HUES64 (cell line): ENCODE measurements around the gene STEAP1B.
"Not testable (repeated sequence)": the region's sequence is repeated elsewhere in the genome, so short reads cannot be mapped to it uniquely, and the experiment has no call there.

Experiments used
- H3K27ac ChIP-seq: 2 replicates; pipeline ENCODE4 v1.7.0; 2013; ENCODE audit warnings: low read depth, low read length, inconsistent platforms
- H3K27me3 ChIP-seq: 2 replicates; pipeline ENCODE4 v1.6.1; 2013; ENCODE audit warnings: mild to moderate bottlenecking, low read length; ENCODE audit not compliant: insufficient read depth
- H3K36me3 ChIP-seq: 2 replicates; pipeline ENCODE4 v1.6.1; 2013; ENCODE audit warnings: mild to moderate bottlenecking, low read length; ENCODE audit not compliant: insufficient read depth
- H3K4me1 ChIP-seq: 2 replicates; pipeline ENCODE4 v1.6.1; 2013; ENCODE audit warnings: mild to moderate bottlenecking, low read length, moderate library complexity; ENCODE audit not compliant: insufficient read depth
- H3K4me3 ChIP-seq: 2 replicates; pipeline ENCODE4 v1.5.1; 2013; ENCODE audit warnings: mild to moderate bottlenecking, low read length, moderate library complexity
- H3K9ac ChIP-seq: 2 replicates; pipeline ENCODE4 v1.6.1; 2013; ENCODE audit warnings: mild to moderate bottlenecking, low read depth, low read length
- H3K9me3 ChIP-seq: 2 replicates; pipeline ENCODE4 v1.6.1; 2013; ENCODE audit warnings: low read depth, low read length; ENCODE audit not compliant: insufficient read depth
- WGBS: fragments of 150-250, 120-280 bp; methylation state at CpG from one replicate; pipeline ENCODE4 v1.1.7; 2013; ENCODE audit warnings: missing lambda C conversion rate; 5-methylcytosine and 5-hydroxymethylcytosine counted together

The STEAP1B gene

GRCh38 chr7:22496912-22497311 lies 3.1 kb downstream of the STEAP1B start:
- H3K9ac ChIP-seq, H3K4me1 ChIP-seq, H3K4me3 ChIP-seq, H3K27me3 ChIP-seq, H3K27ac ChIP-seq, H3K9me3 ChIP-seq, H3K36me3 ChIP-seq: not testable (repeated sequence)
- WGBS: 50% methylated on average over 2 of the region's 2 CpGs

DNA sequence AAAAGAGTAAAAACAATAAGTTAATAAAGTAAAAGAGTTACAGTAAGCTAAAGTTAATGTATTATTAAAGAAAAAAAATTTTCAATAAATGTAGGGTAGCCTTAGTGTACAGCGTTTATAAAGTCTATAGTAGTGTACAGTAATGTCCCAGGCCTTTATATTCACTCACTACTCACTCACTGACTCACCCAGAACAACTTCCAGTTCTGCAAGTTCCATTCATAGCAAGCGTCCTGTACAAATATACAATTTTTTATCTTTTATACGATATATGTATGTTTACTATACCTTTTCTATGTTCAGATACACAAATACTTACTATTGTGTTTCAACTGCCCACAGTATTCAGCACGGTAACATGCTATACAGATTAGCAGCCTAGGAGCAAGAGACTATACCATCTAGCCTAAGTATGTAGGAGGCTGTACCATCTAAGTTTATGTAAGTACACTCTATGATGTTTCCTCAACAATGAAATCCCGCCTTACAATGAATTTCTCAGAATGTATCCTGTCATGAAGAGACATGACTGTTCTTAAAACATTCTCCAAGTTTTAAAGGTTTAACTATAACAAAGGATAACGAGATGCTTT lies 3.6 kb downstream of the STEAP1B start:
- WGBS: 89% methylated on average over 1 of the region's 6 CpGs
- H3K4me3 ChIP-seq, H3K27me3 ChIP-seq, H3K36me3 ChIP-seq, H3K4me1 ChIP-seq, H3K27ac ChIP-seq, H3K9ac ChIP-seq, H3K9me3 ChIP-seq: not testable (repeated sequence)

DNA sequence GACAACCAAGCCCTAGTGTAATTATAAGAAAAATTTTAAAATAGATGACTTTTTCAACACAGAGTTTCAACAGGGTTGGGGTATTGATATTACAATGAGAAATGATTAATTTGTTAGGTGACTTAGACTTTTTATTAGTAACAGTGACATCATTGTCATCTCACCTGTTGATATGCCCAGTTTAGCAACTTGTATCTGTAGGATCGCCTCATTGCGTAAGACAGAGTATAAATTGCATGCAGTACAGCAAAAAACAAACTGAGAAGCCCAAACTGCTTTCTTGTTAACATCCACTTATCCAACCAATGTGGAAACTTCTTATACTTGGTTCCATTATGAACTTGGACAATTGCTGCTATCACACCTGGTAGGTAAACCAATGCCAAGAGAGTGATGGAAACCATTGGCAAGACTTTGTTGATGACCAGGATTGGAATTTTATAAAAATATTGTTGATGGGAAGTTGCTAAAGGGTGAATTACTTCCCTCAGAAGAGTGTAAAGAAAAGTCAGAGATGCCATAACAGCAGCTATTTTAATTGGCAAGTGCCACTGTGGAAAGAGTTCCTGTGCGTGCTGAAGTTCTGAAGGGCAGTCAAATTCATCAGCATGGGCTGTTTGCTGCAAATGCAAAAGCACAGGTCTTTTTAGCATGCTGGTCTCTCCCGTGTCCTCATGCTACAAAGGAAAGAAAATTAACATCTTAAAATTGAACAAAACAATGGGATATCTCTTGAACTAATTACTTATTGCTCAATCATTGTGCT lies 6.6 kb downstream of the STEAP1B start:
- not testable (repeated sequence) for H3K4me1 ChIP-seq, H3K4me3 ChIP-seq, H3K9me3 ChIP-seq, H3K36me3 ChIP-seq, H3K9ac ChIP-seq, H3K27ac ChIP-seq, H3K27me3 ChIP-seq
- WGBS: 96% methylated on average over 3 of the region's 4 CpGs

DNA sequence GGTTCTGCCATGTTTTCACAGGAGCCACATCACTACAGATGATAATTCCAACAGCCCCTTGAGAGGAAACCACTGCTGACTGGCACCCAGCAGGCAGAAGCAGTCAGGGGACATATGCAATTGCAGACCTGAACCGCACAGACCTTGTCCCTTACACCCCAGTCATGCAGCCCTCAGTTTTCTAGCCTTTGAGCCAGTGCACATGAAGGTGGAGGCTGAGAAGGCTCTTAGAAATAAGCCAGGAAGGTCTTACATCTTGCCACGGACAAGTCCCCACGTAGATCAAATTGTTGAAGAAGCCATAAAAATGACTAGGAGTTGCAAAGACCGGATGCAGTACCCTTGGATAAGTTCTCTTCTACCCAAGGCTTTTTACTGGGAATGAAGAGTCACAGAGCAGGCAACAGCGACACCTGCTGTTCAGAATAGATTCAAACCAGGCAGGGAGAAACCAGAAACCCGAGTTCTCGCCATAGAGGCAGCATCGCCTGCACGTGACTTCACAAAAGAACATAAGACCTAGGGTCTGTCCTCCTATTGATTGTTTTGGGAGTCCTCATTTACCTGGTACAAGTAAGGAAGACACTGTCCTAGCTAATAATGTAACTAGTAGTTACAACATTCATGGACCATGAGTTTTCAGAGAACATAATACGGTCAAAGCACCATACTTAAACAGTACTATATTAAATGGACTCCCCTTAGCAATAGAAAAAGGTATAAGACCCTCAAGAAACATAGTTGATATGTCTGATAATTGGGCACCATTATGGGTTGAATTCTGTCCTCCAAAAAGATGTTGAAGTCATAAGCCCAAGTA lies 11.1 kb downstream of the STEAP1B start:
- 17% methylated on average over 9 of the region's 10 CpGs for WGBS
- H3K9me3 ChIP-seq: no peaks in the 10 kb centered on the region
- H3K9ac ChIP-seq: no peak overlapping the region
- H3K4me1 ChIP-seq: peaks cover 9% of the 10 kb centered on the region
- no peaks in the 10 kb centered on the region for H3K36me3 ChIP-seq
- H3K27me3 ChIP-seq: no peaks in the 10 kb centered on the region
- H3K27ac ChIP-seq: no peak overlapping the region
- H3K4me3 ChIP-seq: no peak overlapping the region

DNA sequence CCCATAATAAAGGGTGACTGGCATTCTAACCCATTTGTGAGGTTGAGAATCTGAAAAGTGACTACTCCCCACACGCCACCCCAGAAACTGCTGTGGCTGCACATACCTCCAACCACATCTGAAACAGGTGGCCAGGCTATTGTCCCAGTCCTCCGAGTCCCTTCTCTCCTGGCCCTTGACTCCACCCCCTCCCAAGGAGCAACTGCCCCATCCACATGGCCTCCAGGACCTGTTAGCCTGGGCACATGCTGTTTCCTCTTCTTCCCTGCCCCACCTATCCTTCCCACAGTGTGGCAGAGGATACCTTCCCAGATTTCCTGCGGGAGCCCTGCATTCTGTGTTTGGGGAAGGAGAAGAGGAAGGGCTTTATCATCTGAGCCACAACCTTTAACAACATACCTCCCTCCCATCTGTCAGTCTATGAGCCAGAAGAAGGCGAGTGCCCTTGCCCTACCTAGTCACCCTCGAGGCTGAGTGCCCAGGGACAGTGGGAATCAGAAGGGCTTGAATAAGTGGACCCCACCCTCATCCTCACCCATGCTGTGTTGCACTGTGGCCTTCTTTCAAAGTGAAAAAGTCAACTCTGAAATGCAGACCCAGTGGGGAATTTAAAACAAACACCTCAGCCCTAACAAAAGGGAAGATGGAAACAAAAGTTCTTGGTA lies 11.9 kb downstream of the STEAP1B start:
- H3K4me3 ChIP-seq: no peak overlapping the region
- H3K27ac ChIP-seq: no peak overlapping the region; the same call in 1 of the 2 replicates
- no peaks in the 10 kb centered on the region for H3K9me3 ChIP-seq
- peaks cover 9% of the 10 kb centered on the region for H3K4me1 ChIP-seq
- 67% methylated on average over 4 of the region's 5 CpGs for WGBS
- no peaks in the 10 kb centered on the region for H3K27me3 ChIP-seq
- H3K9ac ChIP-seq: no peak overlapping the region
- H3K36me3 ChIP-seq: no peaks in the 10 kb centered on the region

GRCh38 chr7:22486597-22486996 lies 13.4 kb downstream of the STEAP1B start:
- Histone ChIP-seq H3K9ac (no peak overlapping the region), H3K9me3 (no peaks in the 10 kb centered on the region), H3K36me3 (no peaks in the 10 kb centered on the region), H3K4me1 (peaks cover 9% of the 10 kb centered on the region), H3K4me3 (no peak overlapping the region), H3K27me3 (no peaks in the 10 kb centered on the region), H3K27ac (no peak overlapping the region)
- 92% methylated on average over 2 of the region's 2 CpGs for WGBS

- H3K36me3 ChIP-seq: no peaks in the 10 kb centered on the region
- no peak overlapping the region for H3K9ac ChIP-seq
- H3K27ac ChIP-seq: no peak overlapping the region
- H3K4me1 ChIP-seq: peaks cover 9% of the 10 kb centered on the region
- H3K27me3 ChIP-seq: no peaks in the 10 kb centered on the region
- no peak overlapping the region for H3K4me3 ChIP-seq
- H3K9me3 ChIP-seq: no peaks in the 10 kb centered on the region
These were observed 14.8 kb downstream of the STEAP1B start for GRCh38 chr7:22485189-22485588.

GRCh38 chr7:22482503-22482902 lies 17.5 kb downstream of the STEAP1B start:
- H3K27ac ChIP-seq: no peak overlapping the region
- H3K36me3 ChIP-seq: no peaks in the 10 kb centered on the region
- H3K9me3 ChIP-seq: no peaks in the 10 kb centered on the region
- 0 out of 2 replicates have a peak, but pooled peaks cover 6% of the 10 kb centered on the region for H3K4me1 ChIP-seq
- no peak overlapping the region for H3K9ac ChIP-seq
- H3K27me3 ChIP-seq: no peaks in the 10 kb centered on the region
- 90% methylated on average over 1 of the region's 1 CpG for WGBS
- no peak overlapping the region for H3K4me3 ChIP-seq

DNA sequence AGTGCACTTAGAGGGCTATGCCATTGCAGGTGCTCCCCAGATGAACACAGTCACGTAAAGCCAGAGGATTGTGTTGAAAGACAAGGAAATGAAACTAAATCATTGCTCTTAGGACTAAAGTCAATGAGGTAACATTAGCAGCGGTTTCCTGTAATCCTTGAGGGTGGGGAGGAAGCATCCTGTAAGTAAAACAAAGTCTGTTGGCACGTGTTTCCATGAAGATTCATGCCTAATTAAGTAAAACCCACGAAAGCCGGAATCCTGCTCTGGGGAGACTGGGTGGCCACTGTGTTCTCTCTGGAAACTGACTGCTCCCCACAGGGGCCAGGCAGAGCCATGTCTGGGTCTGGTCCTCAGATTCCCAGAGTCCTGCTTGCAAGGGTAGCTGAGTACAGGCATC lies 18.3 kb downstream of the STEAP1B start:
- no peak overlapping the region for H3K27ac ChIP-seq
- no peak overlapping the region for H3K9ac ChIP-seq
- H3K36me3 ChIP-seq: no peaks in the 10 kb centered on the region
- H3K9me3 ChIP-seq: no peaks in the 10 kb centered on the region
- no peak overlapping the region for H3K4me3 ChIP-seq
- 92% methylated on average over 5 of the region's 5 CpGs for WGBS
- H3K4me1 ChIP-seq: 0 out of 2 replicates have a peak, but pooled peaks cover 6% of the 10 kb centered on the region
- H3K27me3 ChIP-seq: no peaks in the 10 kb centered on the region

DNA sequence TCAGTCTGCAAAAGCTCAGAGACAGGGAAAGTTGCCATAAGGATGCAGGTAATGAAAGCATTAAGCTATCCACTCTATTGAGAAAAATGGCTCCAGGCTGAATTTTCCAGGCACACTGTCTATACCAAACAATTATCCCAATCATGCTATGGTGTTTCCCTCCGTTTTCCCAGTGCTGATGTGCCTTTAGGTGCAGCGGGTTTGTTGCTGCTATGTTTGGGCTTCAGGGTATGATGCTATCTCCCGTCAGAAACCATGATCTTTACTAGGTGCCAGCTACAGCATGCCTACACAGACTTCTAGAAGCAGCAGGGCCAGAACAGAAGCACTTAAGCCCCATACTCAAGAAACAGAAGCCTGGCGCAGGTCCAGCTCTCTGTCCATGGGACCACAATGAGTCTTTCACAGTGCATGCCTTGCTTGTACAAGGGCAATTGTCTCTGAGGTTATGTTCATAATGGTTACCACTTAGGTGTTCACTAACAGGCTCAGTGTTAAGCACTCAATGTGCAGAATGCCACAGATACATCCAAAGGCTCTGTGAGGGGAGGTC lies 19.4 kb downstream of the STEAP1B start:
- no peaks in the 10 kb centered on the region for H3K27me3 ChIP-seq
- WGBS: 99% methylated on average over 4 of the region's 4 CpGs
- no peaks in the 10 kb centered on the region for H3K9me3 ChIP-seq
- no peaks in the 10 kb centered on the region for H3K36me3 ChIP-seq
- 0 out of 2 replicates have a peak, but pooled peaks cover 6% of the 10 kb centered on the region for H3K4me1 ChIP-seq
- no peak overlapping the region for H3K27ac ChIP-seq
- H3K9ac ChIP-seq: no peak overlapping the region
- no peak overlapping the region for H3K4me3 ChIP-seq
